A673 (cell line): ENCODE measurements around the gene HHEX. TPM values are rescaled to one million over a fixed set of nuclear protein-coding genes. Genes with fewer than 3 reads are reported as not detected.

ENCODE experiments used
- BruUV-seq: library from RNA; stranded (reverse); fragments of 400-500 nt; replicated peaks from 2 replicates; lab custom pipeline; 2021; lab: Mats Ljungman, UMichigan
- CTCF ChIA-PET: fragments of 300-600 bp; sonication (Branson Sonifier 250); formaldehyde crosslinking; loops from one replicate; lab custom pipeline; 2022; ENCODE audit warnings: antibody characterized with exemption; lab: Charles Lee
- POLR2A ChIA-PET: fragments of 300-600 bp; sonication (Branson Sonifier 250); formaldehyde crosslinking; loops from one replicate; lab custom pipeline; 2022; ENCODE audit warnings: antibody characterized with exemption; ENCODE audit not compliant: low non-redundant PET; lab: Charles Lee
- DNase-seq: peaks from one replicate; pipeline ENCODE4 v3.0.0-alpha.2; 2015; ENCODE audit warnings: low spot score
- H3K27ac ChIP-seq: fragments of 200-600 bp; sonication (generic); 2 replicates; pipeline ENCODE4 v1.5.1; 2016; ENCODE audit warnings: mixed run types, low read depth, mild to moderate bottlenecking, mixed read lengths, antibody characterized with exemption, low read length; ENCODE audit not compliant: poor library complexity, severe bottlenecking
- H3K27me3 ChIP-seq: fragments of 200-600 bp; sonication (generic); replicated peaks from 2 replicates; pipeline ENCODE4 v1.6.1; 2017; ENCODE audit warnings: mixed run types, low read depth, mild to moderate bottlenecking, mixed read lengths, antibody characterized with exemption, low read length; ENCODE audit not compliant: insufficient read depth, poor library complexity
- H3K36me3 ChIP-seq: fragments of 200-600 bp; sonication (generic); 2 replicates; pipeline ENCODE4 v1.6.1; 2016; ENCODE audit warnings: mixed run types, mild to moderate bottlenecking, mixed read lengths, antibody characterized with exemption, low read length; ENCODE audit not compliant: insufficient read depth, poor library complexity, severe bottlenecking
- H3K4me1 ChIP-seq: fragments of 200-600 bp; sonication (generic); 2 replicates; pipeline ENCODE4 v1.6.1; 2017; ENCODE audit warnings: mixed run types, mild to moderate bottlenecking, mixed read lengths, antibody characterized with exemption, low read length; ENCODE audit not compliant: insufficient read depth, poor library complexity, severe bottlenecking
- H3K4me3 ChIP-seq: fragments of 200-600 bp; sonication (generic); 2 replicates; pipeline ENCODE4 v1.5.1; 2016; ENCODE audit warnings: low read depth, mixed run types, mild to moderate bottlenecking, mixed read lengths, low read length; ENCODE audit not compliant: poor library complexity, severe bottlenecking
- H3K9me3 ChIP-seq: fragments of 200-600 bp; sonication (generic); 2 replicates; pipeline ENCODE4 v1.6.1; 2016; ENCODE audit warnings: mixed run types, low read depth, mild to moderate bottlenecking, mixed read lengths, antibody characterized with exemption, low read length; ENCODE audit not compliant: poor library complexity, severe bottlenecking
- CTCF ChIP-seq: fragments of 300-800, 200-600 bp; sonication (generic); conservative IDR thresholded peaks from 2 replicates; pipeline ENCODE4 v1.5.1; 2017; ENCODE audit warnings: low read depth, mild to moderate bottlenecking, antibody characterized with exemption, low read length, moderate library complexity, mixed read lengths
- EZH2 ChIP-seq: fragments of 200-600 bp; sonication (generic); IDR thresholded peaks from 2 replicates; pipeline ENCODE4 v1.6.1; 2017; ENCODE audit warnings: borderline replicate concordance, low read depth, mild to moderate bottlenecking, mixed read lengths, antibody characterized with exemption, low read length; ENCODE audit not compliant: poor library complexity, severe bottlenecking
- intact Hi-C: fragments of 100-400 bp; cut with micrococcal nuclease; formaldehyde crosslinking; loops from one replicate; pipeline ENCODE4 v1.10.0; 2022; ENCODE audit not compliant: unreplicated experiment
- total RNA-seq: library from RNA; stranded (reverse); gene quantifications from 2 replicates; pipeline ENCODE4 v1.2.3, GENCODE V29; 2021

The HHEX gene
- total RNA-seq, 1 experiment from 2014 or later: 8.4 TPM

- ChIA-PET CTCF (no interaction called here), POLR2A (interaction anchor here (0.6 kb wide), 1 partner anchor 1094 kb away, joined by 3 read pairs; the partner anchor contains the start of gene PPP1R3C)
- no TSS peak for BruUV-seq
- H3K36me3 ChIP-seq: no peaks in the 10 kb centered on the region
- DNase-seq: no peak
- no peak overlapping the region for H3K27ac ChIP-seq
- no peaks in the 10 kb centered on the region for H3K4me1 ChIP-seq
- no peaks in the 10 kb centered on the region for H3K27me3 ChIP-seq
- intact Hi-C loops: no loop called here
- no peaks in the 10 kb centered on the region for H3K9me3 ChIP-seq
- TF ChIP-seq CTCF: no peak
- TF ChIP-seq EZH2: no peak
- no peak overlapping the region for H3K4me3 ChIP-seq
These were observed 37.4 kb downstream of the HHEX start for GRCh38 chr10:92727141-92727540.

DNA sequence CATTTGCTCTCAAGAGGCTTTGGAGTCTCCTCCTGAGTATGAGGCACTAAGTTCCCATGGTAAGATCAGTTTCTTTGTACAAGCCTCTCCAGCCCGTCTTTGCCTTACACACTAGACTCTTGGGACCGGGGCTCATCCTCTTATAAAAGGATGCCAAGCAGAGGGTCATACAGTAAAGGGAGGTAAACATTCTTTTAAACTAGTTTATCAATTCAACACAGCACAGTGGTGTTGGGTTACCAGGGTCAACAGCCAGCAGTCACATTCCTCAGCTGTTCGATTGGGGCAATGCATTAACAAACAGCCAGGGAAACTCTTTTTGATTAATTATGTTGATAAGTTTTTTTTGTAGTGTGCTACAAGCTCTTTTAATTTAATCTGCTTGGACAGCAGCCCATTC lies 37.8 kb downstream of the HHEX start:
- H3K27ac ChIP-seq: no peak overlapping the region
- no peak for DNase-seq
- H3K36me3 ChIP-seq: no peaks in the 10 kb centered on the region
- no TSS peak for BruUV-seq
- H3K4me3 ChIP-seq: no peak overlapping the region
- H3K27me3 ChIP-seq: no peaks in the 10 kb centered on the region
- H3K4me1 ChIP-seq: no peaks in the 10 kb centered on the region
- ChIA-PET CTCF (no interaction called here), POLR2A (interaction anchor here (0.6 kb wide), 1 partner anchor 1095 kb away, joined by 3 read pairs; the partner anchor contains the start of gene PPP1R3C)
- no peaks in the 10 kb centered on the region for H3K9me3 ChIP-seq
- TF ChIP-seq EZH2: no peak
- TF ChIP-seq CTCF: no peak
- intact Hi-C loops: no loop called here

DNA sequence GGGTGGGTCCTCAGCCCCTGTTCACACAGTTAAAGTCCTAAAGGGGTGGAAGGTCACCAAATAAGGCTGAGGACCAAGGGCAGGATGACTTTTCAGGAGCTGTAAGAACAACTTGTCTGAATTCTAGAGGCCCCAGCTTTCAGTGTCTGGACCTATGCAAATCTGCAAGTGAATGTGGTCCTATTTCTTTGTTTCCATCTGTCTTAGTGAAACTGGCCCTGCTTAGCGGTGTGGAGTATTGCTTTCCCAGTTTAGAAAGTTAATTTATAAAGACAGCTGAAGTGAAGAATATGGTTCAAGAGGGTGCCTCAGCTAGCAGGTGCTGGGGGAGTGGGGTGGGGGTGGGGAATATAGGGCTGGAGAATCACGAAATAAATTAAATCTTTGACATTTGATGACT lies 40.1 kb downstream of the HHEX start:
- no peaks in the 10 kb centered on the region for H3K36me3 ChIP-seq
- DNase-seq: no peak
- no peaks in the 10 kb centered on the region for H3K9me3 ChIP-seq
- CTCF ChIA-PET: no interaction called here
- no peaks in the 10 kb centered on the region for H3K4me1 ChIP-seq
- no peak overlapping the region for H3K27ac ChIP-seq
- H3K4me3 ChIP-seq: no peak overlapping the region
- TF ChIP-seq EZH2 (no peak), CTCF (no peak)
- H3K27me3 ChIP-seq: no peaks in the 10 kb centered on the region
- no TSS peak for BruUV-seq
- POLR2A ChIA-PET: no interaction called here
- intact Hi-C loops: no loop called here
